NCI-H1694 treated with DMSO at 0.1 percent for 48 hours (cell line): ENCODE data around the gene CAPZB.

Experiments
- DNase-seq: peaks from one replicate; lab custom pipeline; 2025; lab: John Stamatoyannopoulos, UW

The CAPZB gene

GRCh38 chr1:19327736-19328135 lies 157.6 kb downstream of the CAPZB start:
- no peak for DNase-seq

GRCh38 chr1:19327301-19327700 lies 158.0 kb downstream of the CAPZB start:
- no peak for DNase-seq

GRCh38 chr1:19326748-19327065 lies 158.6 kb downstream of the CAPZB start:
- DNase-seq, result no peak

- no peak for DNase-seq
These were observed 159.2 kb downstream of the CAPZB start for GRCh38 chr1:19325958-19326747.

- no peak for DNase-seq
These were observed 159.9 kb downstream of the CAPZB start for GRCh38 chr1:19325368-19325957.

- no peak for DNase-seq
These were observed 160.7 kb downstream of the CAPZB start for GRCh38 chr1:19324665-19324990.

GRCh38 chr1:19323987-19324664 lies 161.2 kb downstream of the CAPZB start:
- no peak for DNase-seq

GRCh38 chr1:19322481-19322880 lies 162.9 kb downstream of the CAPZB start:
- no peak for DNase-seq

GRCh38 chr1:19321071-19321470 lies 164.3 kb downstream of the CAPZB start:
- DNase-seq, result no peak

- no peak for DNase-seq
These were observed 166.1 kb downstream of the CAPZB start for GRCh38 chr1:19319196-19319595.

- DNase-seq, result no peak
These were observed 168.0 kb downstream of the CAPZB start for GRCh38 chr1:19317126-19317910.

GRCh38 chr1:19315378-19316198 lies 169.8 kb downstream of the CAPZB start:
- peak; percentile 29 for DNase-seq

GRCh38 chr1:19313961-19314882 lies 171.1 kb downstream of the CAPZB start:
- no peak for DNase-seq

GRCh38 chr1:19313636-19313959 lies 171.7 kb downstream of the CAPZB start:
- DNase-seq, result no peak

GRCh38 chr1:19312782-19313635 lies 172.3 kb downstream of the CAPZB start:
- DNase-seq, result no peak

- peak; percentile 53 for DNase-seq
These were observed 173.2 kb downstream of the CAPZB start, which contains the start of the genes AKR7A2 and SLC66A1 for GRCh38 chr1:19311931-19312781. Gene AKR7A2 (minus strand): TSS chr1:19312144. CDS start chr1:19312124, 20 bp downstream. Gene SLC66A1 (plus strand): TSS chr1:19312326. CDS start chr1:19317678, 5,352 bp downstream.

GRCh38 chr1:19311503-19311930 lies 173.8 kb downstream of the CAPZB start:
- no peak for DNase-seq

GRCh38 chr1:19310720-19311502 lies 174.4 kb downstream of the CAPZB start:
- DNase-seq, result no peak
